GM23248 (cell line): ENCODE measurements around the gene ZPBP.

Experiments
- EZH2 ChIP-seq: fragments of 200-600 bp; sonication (generic); IDR thresholded peaks from 2 replicates; pipeline ENCODE4 v1.6.1; 2018; ENCODE audit warnings: antibody characterized with exemption, mild to moderate bottlenecking; ENCODE audit not compliant: insufficient read depth, poor library complexity, severe bottlenecking
- EZH2phosphoT487 ChIP-seq: fragments of 200-600 bp; sonication (generic); IDR thresholded peaks from 2 replicates; pipeline ENCODE4 v1.6.1; 2018; ENCODE audit warnings: antibody characterized with exemption, moderate library complexity, mild to moderate bottlenecking, low read depth; ENCODE audit not compliant: insufficient read depth

- TF ChIP-seq EZH2 (no peak), EZH2phosphoT487 (no peak)
Measured at GRCh38 chr7:50125766-50126165, 32.7 kb upstream of the ZPBP start.
